K562 (cell line): ENCODE data around the gene SPATA16.
A peak's percentile ranks its signal among the peaks of the same experiment; 100 is the strongest.

Source experiments
- CEBPB ChIP-seq: fragments of 450-650 bp; IDR thresholded peaks from 2 replicates; pipeline ENCODE4 v1.6.1; 2016; ENCODE audit warnings: missing genetic modification characterization, missing compliant biosample characterization
- CHD4 ChIP-seq: fragments of 200-600 bp; sonication (generic); IDR thresholded peaks from 3 replicates; pipeline ENCODE4 v1.6.1; 2012; ENCODE audit warnings: low read depth, mild to moderate bottlenecking, mixed read lengths, low read length, inconsistent platforms; ENCODE audit not compliant: insufficient read depth, insufficient replicate concordance, poor library complexity, severe bottlenecking
- GABPA ChIP-seq: fragments of 200-800 bp; sonication (Bioruptor generic); conservative IDR thresholded peaks from 2 replicates; pipeline ENCODE4 v1.6.1; 2016; ENCODE audit warnings: low read depth, missing genetic modification characterization, missing compliant biosample characterization
- KLF10 ChIP-seq: fragments of 250-450 bp; sonication (Bioruptor Pico); IDR thresholded peaks from 2 replicates; pipeline ENCODE4 v1.6.1; 2021; ENCODE audit warnings: matching md5 sums
- POLR2AphosphoS5 ChIP-seq: IDR thresholded peaks from 2 replicates; pipeline ENCODE4 v1.6.1; 2011; ENCODE audit warnings: mild to moderate bottlenecking, low read depth, low read length, moderate library complexity; ENCODE audit not compliant: control insufficient read depth, insufficient read depth
- RB1 ChIP-seq: fragments of 450-650 bp; IDR thresholded peaks from 2 replicates; pipeline ENCODE4 v1.6.1; 2017; ENCODE audit warnings: low read depth, mild to moderate bottlenecking
- TRIM28 ChIP-seq: fragments of 450-650 bp; IDR thresholded peaks from 2 replicates; pipeline ENCODE4 v1.6.1; 2017
- ZNF347 ChIP-seq: fragments of 450-650 bp; formaldehyde crosslinking; IDR thresholded peaks from 2 replicates; pipeline ENCODE4 v1.4.0; 2020; ENCODE audit warnings: low read depth, mild to moderate bottlenecking, moderate library complexity
- ZNF764 ChIP-seq: fragments of 250-450 bp; sonication (Bioruptor Pico); IDR thresholded peaks from 2 replicates; pipeline ENCODE4 v1.4.0; 2020; ENCODE audit warnings: low read depth, mild to moderate bottlenecking, moderate library complexity
- TF ChIP-seq, protein P1 (sequence below): sonication (generic); formaldehyde crosslinking; IDR thresholded peaks from 2 replicates; pipeline ENCODE4 v1.8.1; 2023; ENCODE audit warnings: mild to moderate bottlenecking, missing genetic modification reagents, moderate library complexity
- TF ChIP-seq, protein P2 (sequence below), 3 experiments: IDR thresholded peaks in 2 of 3; conservative IDR thresholded peaks in 1 of 3; 2 replicates each; pipeline ENCODE4 v1.5.1; 2011 to 2012; ENCODE audit warnings: low read length in 3 of 3, mild to moderate bottlenecking in 3 of 3, control low read depth in 2 of 3, improper control_type of control experiment in 1 of 3, inconsistent platforms in 1 of 3, low read depth in 1 of 3, mixed read lengths in 1 of 3, moderate library complexity in 1 of 3; ENCODE audit not compliant: insufficient read depth in 2 of 3
- TF ChIP-seq, protein P3 (sequence below): sonication (generic); formaldehyde crosslinking; IDR thresholded peaks from 2 replicates; pipeline ENCODE4 v1.9.0; 2022; ENCODE audit warnings: mild to moderate bottlenecking, missing genetic modification reagents

DNA sequence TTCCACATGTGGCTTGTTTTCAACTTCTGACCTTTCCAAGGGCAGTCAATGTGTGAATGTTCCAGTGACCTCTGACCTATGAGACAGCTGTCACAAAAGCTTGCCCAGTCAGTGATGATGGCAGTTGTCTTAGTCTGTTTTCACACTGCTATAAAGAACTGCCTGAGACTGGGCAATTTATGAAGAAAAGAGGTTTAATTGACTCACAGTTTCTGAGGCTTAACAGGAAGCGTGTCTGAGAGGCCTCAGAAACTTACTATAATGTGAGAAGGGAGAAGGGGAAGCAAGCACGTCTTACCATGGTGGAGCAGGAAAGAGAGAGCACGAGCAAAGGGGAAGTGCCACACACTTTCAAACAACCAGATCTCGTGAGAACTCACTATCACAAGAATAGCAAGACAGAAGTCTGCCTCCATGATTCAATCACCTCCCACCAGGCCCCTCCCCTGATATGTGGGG lies 294.9 kb downstream of the SPATA16 start:
- TF ChIP-seq, protein P1, sequence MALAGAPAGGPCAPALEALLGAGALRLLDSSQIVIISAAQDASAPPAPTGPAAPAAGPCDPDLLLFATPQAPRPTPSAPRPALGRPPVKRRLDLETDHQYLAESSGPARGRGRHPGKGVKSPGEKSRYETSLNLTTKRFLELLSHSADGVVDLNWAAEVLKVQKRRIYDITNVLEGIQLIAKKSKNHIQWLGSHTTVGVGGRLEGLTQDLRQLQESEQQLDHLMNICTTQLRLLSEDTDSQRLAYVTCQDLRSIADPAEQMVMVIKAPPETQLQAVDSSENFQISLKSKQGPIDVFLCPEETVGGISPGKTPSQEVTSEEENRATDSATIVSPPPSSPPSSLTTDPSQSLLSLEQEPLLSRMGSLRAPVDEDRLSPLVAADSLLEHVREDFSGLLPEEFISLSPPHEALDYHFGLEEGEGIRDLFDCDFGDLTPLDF (CRISPR knock-in tag) = no peak
- TF ChIP-seq ZNF347 (CRISPR knock-in tag) (no peak), CEBPB (tag) (no peak), KLF10 (CRISPR knock-in tag) (no peak), RB1 (no peak), TRIM28 (no peak), POLR2AphosphoS5 (no peak), GABPA (0 out of 2 replicates have a peak, but pooled peaks have one; percentile 29), ZNF764 (CRISPR knock-in tag) (no peak), CHD4 (no peak)
- TF ChIP-seq, protein P2, sequence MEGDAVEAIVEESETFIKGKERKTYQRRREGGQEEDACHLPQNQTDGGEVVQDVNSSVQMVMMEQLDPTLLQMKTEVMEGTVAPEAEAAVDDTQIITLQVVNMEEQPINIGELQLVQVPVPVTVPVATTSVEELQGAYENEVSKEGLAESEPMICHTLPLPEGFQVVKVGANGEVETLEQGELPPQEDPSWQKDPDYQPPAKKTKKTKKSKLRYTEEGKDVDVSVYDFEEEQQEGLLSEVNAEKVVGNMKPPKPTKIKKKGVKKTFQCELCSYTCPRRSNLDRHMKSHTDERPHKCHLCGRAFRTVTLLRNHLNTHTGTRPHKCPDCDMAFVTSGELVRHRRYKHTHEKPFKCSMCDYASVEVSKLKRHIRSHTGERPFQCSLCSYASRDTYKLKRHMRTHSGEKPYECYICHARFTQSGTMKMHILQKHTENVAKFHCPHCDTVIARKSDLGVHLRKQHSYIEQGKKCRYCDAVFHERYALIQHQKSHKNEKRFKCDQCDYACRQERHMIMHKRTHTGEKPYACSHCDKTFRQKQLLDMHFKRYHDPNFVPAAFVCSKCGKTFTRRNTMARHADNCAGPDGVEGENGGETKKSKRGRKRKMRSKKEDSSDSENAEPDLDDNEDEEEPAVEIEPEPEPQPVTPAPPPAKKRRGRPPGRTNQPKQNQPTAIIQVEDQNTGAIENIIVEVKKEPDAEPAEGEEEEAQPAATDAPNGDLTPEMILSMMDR (IDR thresholded peaks at IDR 0.05 in 2 of 3, conservative IDR thresholded peaks at IDR 0.05 in 1 of 3; ENCODE audit: insufficient read depth in 2 of 3, low read depth in 1 of 3, low read length in 3 of 3) = no peak
- TF ChIP-seq, protein P3, sequence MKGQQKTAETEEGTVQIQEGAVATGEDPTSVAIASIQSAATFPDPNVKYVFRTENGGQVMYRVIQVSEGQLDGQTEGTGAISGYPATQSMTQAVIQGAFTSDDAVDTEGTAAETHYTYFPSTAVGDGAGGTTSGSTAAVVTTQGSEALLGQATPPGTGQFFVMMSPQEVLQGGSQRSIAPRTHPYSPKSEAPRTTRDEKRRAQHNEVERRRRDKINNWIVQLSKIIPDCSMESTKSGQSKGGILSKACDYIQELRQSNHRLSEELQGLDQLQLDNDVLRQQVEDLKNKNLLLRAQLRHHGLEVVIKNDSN = no peak
